ENCODE measurements around the gene SELENOP.
"Not testable (repeated sequence)": the region's sequence is repeated elsewhere in the genome, so short reads cannot be mapped to it uniquely, and the experiment has no call there.

The SELENOP gene

GRCh38 chr5:42826757-42827515 is 15.2 kb upstream of the SELENOP start:
- no peak for DNase-seq (ENCODE audit: low spot score)

- DNase-seq (ENCODE audit: low spot score): no peak
These were observed 13.9 kb upstream of the SELENOP start for GRCh38 chr5:42825422-42826148.

- no peak for DNase-seq (ENCODE audit: low spot score)
These were observed 12.8 kb upstream of the SELENOP start for GRCh38 chr5:42824347-42824976.

- DNase-seq (ENCODE audit: low spot score): no peak
These were observed 10.9 kb upstream of the SELENOP start for GRCh38 chr5:42822548-42822947.

- DNase-seq (ENCODE audit: low spot score): no peak
These were observed 8.1 kb upstream of the SELENOP start for GRCh38 chr5:42819745-42820144.

GRCh38 chr5:42816546-42816945 is 4.9 kb upstream of the SELENOP start:
- not testable (repeated sequence) for DNase-seq (ENCODE audit: low spot score)

GRCh38 chr5:42813533-42813932 is 1.8 kb upstream of the SELENOP start:
- no peak for DNase-seq (ENCODE audit: low spot score)

GRCh38 chr5:42812620-42813019 is 928 bp upstream of the SELENOP start:
- no peak for DNase-seq (ENCODE audit: low spot score)

GRCh38 chr5:42810834-42811590 is 680 bp downstream of the SELENOP start:
- no peak for DNase-seq (ENCODE audit: low spot score)

GRCh38 chr5:42808888-42809611 is 2.6 kb downstream of the SELENOP start:
- no peak for DNase-seq (ENCODE audit: low spot score)

- no peak for DNase-seq (ENCODE audit: low spot score)
These were observed 3.8 kb downstream of the SELENOP start for GRCh38 chr5:42807722-42808447.

GRCh38 chr5:42806701-42807262 is 4.9 kb downstream of the SELENOP start:
- no peak for DNase-seq (ENCODE audit: low spot score)

- DNase-seq (ENCODE audit: low spot score): no peak
These were observed 5.5 kb downstream of the SELENOP start for GRCh38 chr5:42806004-42806700.

GRCh38 chr5:42804717-42805339 is 6.9 kb downstream of the SELENOP start:
- no peak for DNase-seq (ENCODE audit: low spot score)

GRCh38 chr5:42801516-42802166 is 10.1 kb downstream of the SELENOP start:
- DNase-seq (ENCODE audit: low spot score): no peak

GRCh38 chr5:42800748-42801330 is 10.9 kb downstream of the SELENOP start:
- DNase-seq (ENCODE audit: low spot score): no peak

GRCh38 chr5:42799668-42800114 is 12.0 kb downstream of the SELENOP start:
- no peak for DNase-seq (ENCODE audit: low spot score)

GRCh38 chr5:42799241-42799608 is 12.5 kb downstream of the SELENOP start:
- no peak for DNase-seq (ENCODE audit: low spot score)
